SU-DHL-6 (cell line): ENCODE data around the gene CNPY1.

ENCODE experiments used
- H2AFZ ChIP-seq: fragments of 200-600 bp; sonication (generic); 2 replicates; pipeline ENCODE4 v1.6.1; 2014; ENCODE audit warnings: low read depth, mild to moderate bottlenecking, moderate library complexity, mixed read lengths, antibody characterized with exemption, low read length; ENCODE audit not compliant: severe bottlenecking
- H3F3A ChIP-seq: fragments of 200-600 bp; shearing (Covaris generic); 2 replicates; pipeline ENCODE4 v1.6.0; 2016; ENCODE audit warnings: antibody characterized with exemption, mild to moderate bottlenecking; ENCODE audit not compliant: insufficient read depth
- H3K27ac ChIP-seq: fragments of 200-600 bp; sonication (generic); 2 replicates; pipeline ENCODE4 v1.5.1; 2016; ENCODE audit warnings: low read depth, mild to moderate bottlenecking, low read length, moderate library complexity, mixed read lengths
- H3K27me3 ChIP-seq: fragments of 200-600 bp; sonication (generic), shearing (Covaris generic); 2 replicates; pipeline ENCODE4 v1.6.0; 2014; ENCODE audit warnings: mild to moderate bottlenecking, low read length
- H3K36me3 ChIP-seq: fragments of 200-600 bp; sonication (generic); 2 replicates; pipeline ENCODE4 v1.6.1; 2014; ENCODE audit warnings: mild to moderate bottlenecking, low read length, mixed read lengths
- H3K4me2 ChIP-seq: fragments of 300-600, 200-600 bp; shearing (Covaris generic), sonication (generic); 2 replicates; pipeline ENCODE4 v1.6.0; 2014; ENCODE audit warnings: low read length, low read depth, mild to moderate bottlenecking; ENCODE audit not compliant: poor library complexity, severe bottlenecking
- H3K4me3 ChIP-seq: fragments of 200-600 bp; sonication (generic); 2 replicates; pipeline ENCODE4 v1.5.1; 2014; ENCODE audit warnings: antibody characterized with exemption, low read length, mild to moderate bottlenecking, mixed read lengths; ENCODE audit not compliant: insufficient read depth, poor library complexity, severe bottlenecking
- H3K79me2 ChIP-seq: fragments of 200-600 bp; sonication (generic); 2 replicates; pipeline ENCODE4 v1.6.1; 2014; ENCODE audit warnings: mild to moderate bottlenecking, low read length, moderate library complexity; ENCODE audit not compliant: insufficient read depth
- H3K9ac ChIP-seq: fragments of 200-600 bp; sonication (generic); 2 replicates; pipeline ENCODE4 v1.7.0; 2014; ENCODE audit warnings: mild to moderate bottlenecking, low read length
- H3K9me2 ChIP-seq: fragments of 200-600 bp; sonication (generic); replicated peaks from 2 replicates; pipeline ENCODE4 v1.6.1; 2014; ENCODE audit warnings: low read length; ENCODE audit not compliant: insufficient read depth
- H3K9me3 ChIP-seq: fragments of 200-600 bp; sonication (generic); 2 replicates; pipeline ENCODE4 v1.6.1; 2014; ENCODE audit warnings: low read length, mixed read lengths; ENCODE audit not compliant: insufficient read depth
- H4K20me1 ChIP-seq: fragments of 200-600 bp; sonication (generic); 2 replicates; pipeline ENCODE4 v1.6.1; 2014; ENCODE audit warnings: low read depth, mild to moderate bottlenecking, antibody characterized with exemption, low read length, moderate library complexity, mixed read lengths
- EZH2phosphoT487 ChIP-seq: fragments of 200-600 bp; sonication (generic), shearing (Covaris generic); conservative IDR thresholded peaks from 2 replicates; pipeline ENCODE4 v1.6.1; 2018; ENCODE audit warnings: mild to moderate bottlenecking, antibody characterized with exemption, low read length, moderate library complexity, mixed read lengths
- TF ChIP-seq, protein P1 (sequence below): fragments of 200-600 bp; sonication (generic); IDR thresholded peaks from one replicate; pipeline ENCODE4 v1.5.1; 2017; ENCODE audit warnings: antibody characterized with exemption, mild to moderate bottlenecking, low read length, moderate library complexity; ENCODE audit not compliant: insufficient read depth, poor library complexity, severe bottlenecking

The CNPY1 gene

DNA sequence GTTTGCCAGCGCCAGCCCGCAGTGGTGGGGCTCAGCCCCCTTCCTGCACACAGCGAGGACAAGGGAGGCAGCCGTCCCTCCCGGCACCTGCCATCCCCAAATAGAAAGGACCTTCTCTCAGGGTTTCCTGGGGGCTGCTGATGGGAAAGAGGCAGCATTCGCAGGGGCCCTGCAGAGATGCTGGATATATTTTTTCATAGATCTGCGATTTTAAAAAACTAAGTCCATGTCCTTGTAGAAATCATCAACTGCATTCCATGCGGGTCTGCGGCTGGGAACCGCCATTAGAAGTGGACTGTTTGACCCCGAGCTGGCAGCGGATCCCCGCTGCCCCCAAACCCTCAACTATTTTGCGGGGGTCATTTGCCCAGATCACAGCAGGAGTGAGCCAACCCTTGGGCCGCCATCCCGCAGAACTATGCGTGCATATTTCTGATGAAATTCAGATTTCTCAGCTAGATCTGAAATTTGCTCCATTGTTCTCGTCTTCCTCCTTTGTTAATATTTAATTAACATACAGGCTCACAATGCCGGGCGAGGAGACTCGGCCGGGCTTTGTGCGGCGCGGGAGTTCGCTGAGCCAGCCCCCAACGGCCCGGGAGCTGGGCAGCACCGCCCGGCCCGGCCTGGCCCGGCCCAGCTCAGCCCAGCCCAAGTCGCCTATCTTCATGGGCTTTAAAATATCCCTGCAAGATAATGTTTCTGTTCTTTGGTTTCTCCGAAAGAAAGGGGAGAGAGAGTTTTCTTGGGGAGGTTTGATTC is 86.5 kb downstream of the CNPY1 start:
- Histone ChIP-seq H3K4me3 (no peak overlapping the region), H3F3A (no peaks in the 10 kb centered on the region), H3K9ac (no peak overlapping the region), H2AFZ (no peak overlapping the region), H4K20me1 (no peaks in the 10 kb centered on the region), H3K9me3 (no peaks in the 10 kb centered on the region), H3K27me3 (no peaks in the 10 kb centered on the region), H3K27ac (no peak overlapping the region), H3K9me2 (no peaks in the 10 kb centered on the region), H3K4me2 (no peak overlapping the region), H3K79me2 (no peaks in the 10 kb centered on the region), H3K36me3 (no peaks in the 10 kb centered on the region)
- no peak for TF ChIP-seq EZH2phosphoT487
- TF ChIP-seq, protein P1, sequence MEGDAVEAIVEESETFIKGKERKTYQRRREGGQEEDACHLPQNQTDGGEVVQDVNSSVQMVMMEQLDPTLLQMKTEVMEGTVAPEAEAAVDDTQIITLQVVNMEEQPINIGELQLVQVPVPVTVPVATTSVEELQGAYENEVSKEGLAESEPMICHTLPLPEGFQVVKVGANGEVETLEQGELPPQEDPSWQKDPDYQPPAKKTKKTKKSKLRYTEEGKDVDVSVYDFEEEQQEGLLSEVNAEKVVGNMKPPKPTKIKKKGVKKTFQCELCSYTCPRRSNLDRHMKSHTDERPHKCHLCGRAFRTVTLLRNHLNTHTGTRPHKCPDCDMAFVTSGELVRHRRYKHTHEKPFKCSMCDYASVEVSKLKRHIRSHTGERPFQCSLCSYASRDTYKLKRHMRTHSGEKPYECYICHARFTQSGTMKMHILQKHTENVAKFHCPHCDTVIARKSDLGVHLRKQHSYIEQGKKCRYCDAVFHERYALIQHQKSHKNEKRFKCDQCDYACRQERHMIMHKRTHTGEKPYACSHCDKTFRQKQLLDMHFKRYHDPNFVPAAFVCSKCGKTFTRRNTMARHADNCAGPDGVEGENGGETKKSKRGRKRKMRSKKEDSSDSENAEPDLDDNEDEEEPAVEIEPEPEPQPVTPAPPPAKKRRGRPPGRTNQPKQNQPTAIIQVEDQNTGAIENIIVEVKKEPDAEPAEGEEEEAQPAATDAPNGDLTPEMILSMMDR = no peak

GRCh38 chr7:155458878-155459699 is 87.3 kb downstream of the CNPY1 start:
- Histone ChIP-seq H3K9me2 (no peaks in the 10 kb centered on the region), H2AFZ (no peak overlapping the region), H3K4me2 (no peak overlapping the region), H3K9me3 (no peaks in the 10 kb centered on the region), H3K9ac (no peak overlapping the region), H3K36me3 (no peaks in the 10 kb centered on the region), H3K4me3 (no peak overlapping the region), H3F3A (no peaks in the 10 kb centered on the region), H3K79me2 (no peaks in the 10 kb centered on the region), H4K20me1 (no peaks in the 10 kb centered on the region), H3K27ac (no peak overlapping the region), H3K27me3 (no peaks in the 10 kb centered on the region)
- TF ChIP-seq, protein P1 = no peak
- TF ChIP-seq EZH2phosphoT487 = no peak

DNA sequence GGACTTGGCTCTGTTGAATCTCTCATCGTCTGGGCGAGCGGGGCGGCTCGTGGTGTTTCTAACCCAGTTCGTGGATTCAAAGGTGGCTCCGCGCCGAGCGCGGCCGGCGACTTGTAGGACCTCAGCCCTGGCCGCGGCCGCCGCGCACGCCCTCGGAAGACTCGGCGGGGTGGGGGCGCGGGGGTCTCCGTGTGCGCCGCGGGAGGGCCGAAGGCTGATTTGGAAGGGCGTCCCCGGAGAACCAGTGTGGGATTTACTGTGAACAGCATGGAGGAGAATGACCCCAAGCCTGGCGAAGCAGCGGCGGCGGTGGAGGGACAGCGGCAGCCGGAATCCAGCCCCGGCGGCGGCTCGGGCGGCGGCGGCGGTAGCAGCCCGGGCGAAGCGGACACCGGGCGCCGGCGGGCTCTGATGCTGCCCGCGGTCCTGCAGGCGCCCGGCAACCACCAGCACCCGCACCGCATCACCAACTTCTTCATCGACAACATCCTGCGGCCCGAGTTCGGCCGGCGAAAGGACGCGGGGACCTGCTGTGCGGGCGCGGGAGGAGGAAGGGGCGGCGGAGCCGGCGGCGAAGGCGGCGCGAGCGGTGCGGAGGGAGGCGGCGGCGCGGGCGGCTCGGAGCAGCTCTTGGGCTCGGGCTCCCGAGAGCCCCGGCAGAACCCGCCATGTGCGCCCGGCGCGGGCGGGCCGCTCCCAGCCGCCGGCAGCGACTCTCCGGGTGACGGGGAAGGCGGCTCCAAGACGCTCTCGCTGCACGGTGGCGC is 88.1 kb downstream of the CNPY1 start, which contains the start of gene EN2:
TSS of gene EN2 (plus strand) at position 19 of the 767 bp plus-strand sequence. CDS start at position 268, 249 bp downstream.
- H3F3A ChIP-seq = no peaks in the 10 kb centered on the region
- H3K27me3 ChIP-seq = no peaks in the 10 kb centered on the region
- H3K27ac ChIP-seq = no peak within 1 kb of the TSS
- no peaks in the 10 kb centered on the region for H3K9me3 ChIP-seq
- H3K9me2 ChIP-seq = no peaks in the 10 kb centered on the region
- H2AFZ ChIP-seq = no peak within 1 kb of the TSS
- no peak within 1 kb of the TSS for H3K4me2 ChIP-seq
- TF ChIP-seq, protein P1 = no peak
- TF ChIP-seq EZH2phosphoT487 = no peak
- H3K36me3 ChIP-seq = no peaks in the 10 kb centered on the region
- no peak within 1 kb of the TSS for H3K9ac ChIP-seq
- H4K20me1 ChIP-seq = no peaks in the 10 kb centered on the region
- H3K79me2 ChIP-seq = no peaks in the 10 kb centered on the region
- no peak within 1 kb of the TSS for H3K4me3 ChIP-seq
